ENCODE measurements around the gene METRN.

- TF ChIP-seq CTCF (IDR thresholded peaks at IDR 0.05) (peak in 3 of 4 experiments; percentile 18 to 44 (median 27)), POLR2A (IDR thresholded peaks at IDR 0.05) (peak; percentile 33 to 67)
These were observed 6.3 kb downstream of the METRN start, which contains the start of gene ANTKMT for GRCh38 chr16:720990-721764.
